GM21786 (cell line): ENCODE measurements around the gene ARR3.
"Not testable (repeated sequence)": the region's sequence is repeated elsewhere in the genome, so short reads cannot be mapped to it uniquely, and the experiment has no call there.

ENCODE experiments used
- ATAC-seq: cut with Tn5 transposase; IDR thresholded peaks from one replicate; pipeline ENCODE4 v1.9.1; 2021; ENCODE audit not compliant: unreplicated experiment

The ARR3 gene

DNA sequence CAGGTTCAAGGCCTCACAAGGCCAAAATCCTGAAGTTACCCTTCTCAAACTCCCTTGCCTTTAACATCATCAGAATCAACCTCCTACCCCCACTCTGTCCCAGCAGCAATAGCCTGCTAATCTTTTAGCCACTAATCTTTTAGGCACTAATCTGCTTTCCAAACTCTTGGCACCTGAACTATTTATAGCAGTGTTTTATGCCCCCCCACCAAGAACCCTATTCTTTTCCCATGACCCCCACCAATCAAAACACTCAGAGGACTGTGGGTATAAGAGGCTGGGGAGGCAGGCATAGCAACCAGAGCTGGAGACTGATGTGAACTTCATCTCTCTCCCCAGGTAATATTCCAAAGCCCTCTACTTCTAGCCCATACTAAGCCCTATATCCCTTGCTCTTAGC lies at the start of gene ARR3:
ARR3 (plus strand) TSS at position 301 of the 400 bp plus-strand sequence. CDS start 1,052 bp downstream, outside the sequence.
- ATAC-seq, result no peak

DNA sequence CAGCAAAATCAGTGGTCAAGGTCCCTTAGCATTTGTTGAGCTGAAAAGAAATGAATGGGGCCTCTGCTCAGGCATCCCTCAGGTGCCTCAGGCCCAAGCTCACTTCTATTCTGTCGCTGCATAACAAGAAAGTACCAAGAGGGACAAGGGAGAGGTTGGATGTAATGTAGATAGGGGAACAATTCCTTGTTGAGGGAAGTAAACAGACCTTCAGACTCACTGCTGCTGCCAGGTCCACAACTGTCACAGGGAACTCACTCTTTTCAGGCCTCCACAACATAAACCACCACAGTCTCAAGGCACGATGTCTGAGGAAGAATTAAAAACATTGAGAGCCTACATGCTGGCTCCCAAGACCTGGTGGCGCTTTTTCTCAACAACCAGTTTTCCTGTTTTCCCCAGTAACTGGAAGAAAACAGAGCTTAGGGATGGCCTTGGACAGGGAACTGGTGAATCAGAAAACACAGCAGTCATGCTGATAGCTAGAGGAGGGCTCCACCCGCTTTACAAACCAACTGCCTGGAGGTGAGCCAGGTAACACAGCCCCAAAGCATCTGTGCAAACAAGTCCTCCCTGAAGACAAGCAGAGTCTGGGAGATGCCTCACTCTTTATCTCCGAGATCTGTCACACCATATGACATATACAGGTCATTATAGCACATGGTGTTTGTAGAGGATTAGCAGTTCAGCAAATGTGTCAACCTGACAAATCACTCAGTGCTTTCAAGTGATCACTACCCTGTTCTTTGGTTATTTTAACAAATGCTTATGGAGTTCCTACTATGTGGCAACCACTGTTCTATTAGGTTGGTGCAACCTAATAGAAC lies 48.0 kb upstream of the ARR3 start:
- ATAC-seq, result no peak

DNA sequence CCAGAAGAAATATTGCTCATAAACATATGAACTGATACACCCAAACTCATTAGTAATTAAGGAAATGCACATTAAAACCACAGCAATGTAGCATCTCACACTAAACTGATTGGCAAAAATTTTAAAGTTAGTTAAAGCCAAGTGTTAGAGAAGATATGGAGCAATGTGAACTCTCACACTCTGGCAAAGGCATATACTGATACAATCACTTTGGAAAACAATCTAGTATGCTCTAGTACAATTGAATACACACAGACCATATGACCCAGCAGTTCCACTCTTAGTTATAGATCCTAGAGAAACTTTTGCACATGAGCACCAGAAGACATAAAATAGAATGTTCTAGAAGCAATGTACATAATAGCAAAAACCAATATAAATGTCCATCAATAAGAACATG lies 42.1 kb upstream of the ARR3 start:
- no peak for ATAC-seq

DNA sequence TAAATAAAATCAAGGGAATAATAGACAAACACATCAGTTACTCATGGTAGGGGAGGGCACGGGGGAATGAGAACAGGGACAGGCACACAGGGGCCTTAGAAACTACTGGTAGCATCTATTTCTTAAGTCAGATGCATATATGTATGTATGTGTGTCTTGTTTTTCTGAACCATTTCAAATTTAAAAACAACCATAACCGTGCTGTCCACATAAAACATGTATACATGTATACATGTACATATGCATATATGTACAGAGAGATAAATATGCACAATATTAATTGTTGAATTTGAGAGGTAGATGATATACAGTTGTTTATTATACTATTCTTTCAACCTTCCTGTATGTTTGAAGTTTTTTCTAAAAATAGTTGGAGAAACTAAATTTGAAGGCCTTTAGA lies 41.4 kb upstream of the ARR3 start:
- no peak for ATAC-seq

DNA sequence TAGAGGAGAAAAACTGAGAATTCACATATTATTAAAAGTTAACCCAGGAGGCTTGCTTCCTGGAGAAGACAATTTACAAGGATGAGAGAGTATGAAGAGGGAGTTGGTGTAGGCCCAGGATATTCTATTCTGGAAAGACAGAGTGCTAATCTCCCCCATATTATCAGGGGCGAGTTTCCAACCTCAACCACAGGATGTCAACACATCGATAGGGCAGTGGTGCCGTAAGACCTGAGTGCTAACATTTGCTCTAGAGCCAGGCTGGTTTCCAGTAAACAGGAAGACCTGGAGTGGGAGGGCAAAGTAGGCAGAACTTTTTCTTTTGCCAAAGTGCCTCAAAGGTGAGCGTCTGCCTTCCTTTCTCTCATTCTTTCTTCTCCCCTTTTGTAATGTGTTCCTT lies 36.5 kb upstream of the ARR3 start:
- no peak for ATAC-seq

DNA sequence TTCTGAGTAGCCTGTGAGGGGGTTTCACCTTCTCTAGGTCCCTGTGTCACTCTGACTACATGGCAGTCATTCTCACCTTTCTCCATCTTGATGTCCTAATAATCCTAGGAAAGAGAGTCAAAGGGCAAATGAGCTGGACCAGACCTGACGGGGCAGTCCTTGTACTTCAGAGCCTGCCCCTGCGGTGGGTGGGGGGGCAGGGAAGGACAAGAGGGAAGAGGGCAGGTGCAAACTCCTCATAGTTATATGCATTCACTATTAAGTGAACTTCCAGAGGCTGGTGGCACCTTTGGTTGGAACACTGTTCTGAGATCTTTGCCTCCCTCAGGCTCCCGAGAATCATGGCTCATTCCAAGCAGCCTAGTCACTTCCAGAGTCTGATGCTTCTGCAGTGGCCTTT lies 33.8 kb upstream of the ARR3 start, which contains the start of gene AWAT1:
AWAT1 (plus strand) TSS at position 301 of the 400 bp plus-strand sequence; CDS start at position 342, 41 bp downstream.
- no peak for ATAC-seq

DNA sequence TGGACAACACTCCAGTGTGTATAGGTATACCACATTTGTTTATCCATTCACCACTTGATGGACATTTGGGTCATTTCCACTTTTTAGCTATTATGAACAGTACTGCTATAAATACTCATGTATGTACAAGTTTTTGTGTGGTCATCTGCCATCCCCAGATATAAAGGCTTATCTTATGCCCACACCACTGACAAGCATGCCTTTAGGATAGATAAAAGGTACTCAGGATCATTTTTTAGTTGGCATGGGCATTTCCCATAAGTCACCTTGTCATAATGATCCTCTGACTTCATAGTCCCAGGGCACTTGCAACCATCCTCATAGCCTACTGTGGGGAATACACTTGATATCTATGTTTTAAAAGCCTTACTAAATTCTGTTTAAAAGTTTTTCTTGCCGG lies 27.4 kb upstream of the ARR3 start:
- no peak for ATAC-seq

DNA sequence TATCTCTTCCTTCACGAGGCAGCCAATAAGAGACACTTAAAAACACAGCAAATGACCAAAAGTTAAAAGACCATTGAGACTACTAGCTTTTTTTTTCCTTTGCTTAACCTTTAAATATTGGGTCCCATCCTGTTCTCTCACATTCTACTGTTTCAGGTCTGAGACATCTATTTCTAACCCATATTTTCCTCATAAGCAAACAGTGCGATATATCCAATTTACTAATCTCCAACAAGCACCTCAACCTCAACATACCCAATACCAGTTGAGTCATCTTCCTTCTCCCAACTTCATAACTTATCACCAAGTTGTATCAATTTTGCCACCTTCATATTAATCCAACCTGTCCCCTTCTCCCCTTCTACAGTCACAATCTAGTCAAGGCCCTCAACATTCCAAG lies 26.6 kb upstream of the ARR3 start:
- no peak for ATAC-seq

DNA sequence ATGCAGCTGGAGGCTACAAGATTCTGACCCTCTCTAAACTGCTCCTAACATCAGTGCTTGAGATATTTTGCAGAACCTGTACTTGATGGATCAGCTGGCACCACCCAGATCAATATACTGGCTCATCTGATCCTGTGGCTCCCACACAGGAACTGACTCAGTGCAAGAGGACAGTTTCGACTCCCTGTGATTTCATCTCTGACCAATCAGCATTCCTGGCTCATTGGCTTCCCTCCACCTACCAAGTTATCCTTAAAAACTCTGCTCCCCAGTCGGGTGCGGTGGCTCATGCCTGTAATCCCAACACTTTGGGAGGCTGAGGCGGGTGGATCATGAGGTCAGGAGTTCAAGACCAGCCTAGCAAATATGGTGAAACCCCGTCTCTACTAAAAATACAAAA lies 24.5 kb upstream of the ARR3 start:
- not testable (repeated sequence) for ATAC-seq

DNA sequence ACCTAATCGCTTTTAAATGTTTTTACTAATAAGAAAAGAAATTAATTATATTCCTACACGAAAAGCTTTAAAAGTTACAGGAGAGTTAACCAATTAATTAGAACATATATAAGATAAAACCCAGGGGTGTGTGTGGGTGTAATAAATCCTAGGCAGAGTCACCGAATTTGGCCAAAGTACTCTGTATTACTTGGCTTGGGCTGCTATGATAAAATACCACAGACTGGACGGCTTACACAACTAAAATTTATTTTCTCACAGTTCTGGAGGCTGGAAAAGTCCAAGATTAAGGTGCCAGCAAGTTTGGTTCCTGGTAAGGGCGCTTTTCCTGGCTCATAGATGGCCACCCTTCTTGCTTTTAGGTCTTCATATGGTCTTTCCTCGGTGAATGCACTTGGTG lies 23.3 kb upstream of the ARR3 start:
- ATAC-seq, result no peak

DNA sequence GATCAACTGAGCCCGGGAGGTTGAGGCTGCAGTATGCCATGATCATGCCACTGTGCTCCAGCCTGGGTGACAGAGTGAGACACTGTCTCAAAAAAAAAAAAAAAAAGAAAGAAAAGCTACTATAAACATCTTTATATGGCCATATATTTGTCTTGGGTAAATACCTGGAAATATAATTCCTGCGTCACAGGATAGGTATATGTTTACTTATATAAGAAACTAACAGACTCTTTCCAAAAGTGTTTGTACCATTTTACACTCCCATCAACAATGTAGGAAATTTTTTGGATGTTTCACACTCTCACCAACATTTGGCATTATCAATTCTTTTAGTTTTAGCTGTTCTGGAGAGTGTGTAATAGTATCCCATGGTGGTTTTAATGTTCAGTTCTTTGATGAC lies 20.9 kb upstream of the ARR3 start:
- ATAC-seq, result no peak

DNA sequence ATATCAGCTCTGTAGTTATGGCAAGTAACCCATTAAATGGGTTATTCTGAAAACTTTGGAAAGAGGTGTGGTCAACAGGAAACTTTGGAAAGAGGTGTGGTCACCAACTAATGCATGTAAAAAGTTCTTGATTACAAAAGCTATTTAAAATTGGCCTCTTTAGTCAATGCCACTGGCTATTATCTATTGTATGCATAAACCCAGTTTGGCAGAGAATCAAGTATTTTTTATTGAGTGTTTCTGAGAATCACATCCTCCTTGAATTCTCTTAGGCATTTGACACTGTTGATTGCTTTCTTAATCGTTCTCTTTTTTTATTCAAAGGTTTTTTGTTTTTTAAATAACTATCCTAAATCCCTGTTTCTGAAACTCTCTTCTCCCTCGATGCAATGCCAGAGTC lies 15.6 kb upstream of the ARR3 start:
- no peak for ATAC-seq

DNA sequence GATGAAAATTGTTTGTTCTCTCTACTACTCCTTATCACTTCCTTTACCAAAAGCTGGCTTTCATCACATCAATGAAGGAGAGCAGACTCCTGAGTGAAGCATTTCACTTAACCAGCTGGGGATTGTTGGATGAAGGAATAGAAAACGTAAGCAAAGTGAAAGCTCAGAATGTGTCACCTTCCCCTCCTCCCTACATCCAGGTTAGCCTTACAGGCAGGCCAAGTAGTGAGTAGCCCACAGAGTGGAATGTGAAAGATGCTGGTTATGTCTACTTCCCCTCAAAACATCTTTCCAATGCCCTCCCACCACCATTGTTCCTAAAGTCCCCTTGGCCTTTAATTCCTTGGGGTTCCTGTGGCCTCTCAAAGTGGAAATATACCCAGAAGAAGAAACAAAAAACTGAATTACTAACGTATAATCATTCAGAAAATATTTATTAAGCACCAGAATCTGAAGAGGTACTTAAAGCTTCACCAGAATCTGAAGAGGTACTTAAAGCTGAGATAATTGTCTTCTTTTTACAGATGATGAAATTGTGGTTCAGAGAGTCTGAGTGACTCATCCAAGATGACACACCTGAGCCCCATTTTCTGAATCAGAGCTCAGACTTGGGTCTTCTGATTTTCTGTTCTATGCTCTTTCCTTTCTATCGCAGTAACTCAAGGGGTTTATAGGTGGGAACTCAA lies 14.6 kb upstream of the ARR3 start:
- ATAC-seq, result no peak

DNA sequence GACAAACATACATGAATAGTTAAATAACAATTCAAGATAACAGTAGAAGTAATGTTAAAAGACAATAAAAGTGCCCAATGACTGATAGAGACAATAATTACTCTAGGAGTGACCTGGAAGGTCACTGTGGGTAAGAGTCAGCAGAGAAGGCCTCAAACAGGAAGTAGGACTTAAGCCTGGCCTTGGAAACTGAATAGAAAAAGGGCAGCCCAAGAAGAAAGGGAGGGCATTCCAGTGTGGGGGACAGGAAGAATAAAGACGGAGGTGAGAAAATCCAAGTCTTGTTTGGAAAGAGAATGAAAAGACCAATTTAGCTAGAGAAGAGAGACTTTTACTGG lies 14.1 kb upstream of the ARR3 start:
- ATAC-seq, result no peak

DNA sequence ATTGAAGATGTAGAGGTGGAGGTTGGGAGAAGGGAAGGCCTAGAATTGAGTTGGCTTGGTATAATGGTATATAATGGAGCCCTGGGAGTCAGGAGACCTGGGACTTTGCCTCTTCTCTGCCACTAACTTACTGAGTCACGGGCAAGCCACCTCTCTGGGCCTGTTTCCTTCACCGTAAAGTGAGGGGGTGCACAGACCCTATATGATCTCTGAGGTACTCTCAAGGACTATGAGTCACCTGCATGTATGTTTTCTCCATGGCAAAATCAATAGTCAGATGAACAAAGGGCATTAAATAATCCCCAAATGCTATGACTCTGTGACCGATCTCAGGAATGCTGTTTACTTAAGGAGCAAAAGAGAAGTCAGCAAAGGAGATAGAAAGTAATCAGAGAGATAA lies 13.2 kb upstream of the ARR3 start:
- no peak for ATAC-seq

DNA sequence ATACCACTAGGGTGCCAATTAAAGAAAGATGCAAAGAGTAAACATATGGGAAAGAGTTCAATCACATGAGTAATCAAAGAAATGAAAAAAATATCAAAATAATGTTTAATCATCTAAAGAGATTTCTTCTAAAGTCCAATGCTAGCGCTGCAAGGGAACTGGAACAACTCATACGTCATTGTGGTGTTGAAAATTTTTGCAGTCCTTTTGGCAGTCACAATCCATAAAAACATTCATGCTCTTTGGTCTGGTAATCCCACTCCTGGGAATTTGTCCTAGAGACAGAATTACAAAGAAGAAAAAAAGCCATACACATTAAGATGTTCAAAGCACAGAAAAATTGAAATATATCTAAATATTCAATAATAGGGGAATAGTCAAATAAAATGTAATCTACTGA lies 12.7 kb upstream of the ARR3 start:
- ATAC-seq, result no peak

DNA sequence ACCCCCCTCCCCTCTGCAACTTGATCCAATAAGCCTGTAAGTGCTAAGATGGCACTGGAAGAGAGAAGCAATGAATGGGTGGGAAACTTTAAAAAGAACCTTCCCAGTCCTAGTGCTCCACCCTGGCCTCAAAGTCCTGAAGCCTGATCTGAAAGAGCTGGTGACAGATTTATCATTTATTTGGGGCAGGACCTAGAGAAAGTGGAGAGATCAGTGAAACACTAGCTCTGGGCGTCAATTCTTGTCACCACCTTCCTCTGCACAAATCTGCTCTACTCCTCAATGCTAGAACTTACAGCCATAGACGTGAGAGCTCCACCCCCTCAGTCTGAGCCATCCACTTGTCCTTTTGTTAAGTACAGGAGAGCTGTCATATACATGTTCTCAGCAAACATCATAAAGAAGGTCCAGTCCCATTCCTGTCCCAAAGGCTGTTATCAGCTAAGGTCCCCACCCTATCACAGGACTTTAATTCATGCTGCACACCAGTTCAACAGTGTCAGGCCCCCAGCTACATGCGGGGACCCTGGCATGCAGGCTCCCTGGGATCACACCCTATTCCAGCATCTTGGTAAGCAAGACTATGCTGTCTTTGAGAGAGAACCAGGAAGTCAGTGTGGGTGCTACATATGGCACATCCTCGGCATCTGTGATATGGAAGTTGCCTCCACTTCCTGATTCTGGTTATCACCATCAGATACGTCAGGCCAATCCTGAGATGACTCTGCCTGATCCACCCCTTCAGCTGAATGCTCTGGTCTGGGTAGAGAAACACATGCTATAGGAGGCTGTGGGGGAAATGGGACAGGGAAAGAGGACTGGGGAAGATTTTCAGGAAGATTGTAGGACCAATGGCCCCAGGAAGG lies 10.5 kb upstream of the ARR3 start:
- no peak for ATAC-seq

DNA sequence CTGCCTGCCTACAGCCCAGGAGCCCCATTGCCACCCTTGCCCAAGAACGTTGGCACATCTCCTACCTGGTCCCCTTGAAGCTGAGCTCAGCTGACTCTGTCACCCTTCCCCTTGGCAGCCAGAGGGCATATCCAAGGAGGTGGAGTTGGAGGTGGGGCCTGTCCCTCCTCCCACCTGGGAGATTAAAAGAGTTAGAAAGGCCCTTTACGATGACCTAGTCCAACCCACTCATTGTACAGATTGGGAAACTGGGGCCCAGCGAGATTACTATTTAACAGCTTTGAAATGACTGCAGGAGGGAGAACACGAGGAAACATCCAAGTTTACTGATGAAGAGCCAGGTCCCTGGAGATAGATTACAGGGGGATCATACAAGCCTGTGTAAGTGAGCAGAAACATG lies 8.0 kb upstream of the ARR3 start, which contains the start of gene P2RY4:
P2RY4 (minus strand) TSS at position 101 of the 400 bp plus-strand sequence. CDS start 580 bp downstream, outside the sequence.
- no peak for ATAC-seq

DNA sequence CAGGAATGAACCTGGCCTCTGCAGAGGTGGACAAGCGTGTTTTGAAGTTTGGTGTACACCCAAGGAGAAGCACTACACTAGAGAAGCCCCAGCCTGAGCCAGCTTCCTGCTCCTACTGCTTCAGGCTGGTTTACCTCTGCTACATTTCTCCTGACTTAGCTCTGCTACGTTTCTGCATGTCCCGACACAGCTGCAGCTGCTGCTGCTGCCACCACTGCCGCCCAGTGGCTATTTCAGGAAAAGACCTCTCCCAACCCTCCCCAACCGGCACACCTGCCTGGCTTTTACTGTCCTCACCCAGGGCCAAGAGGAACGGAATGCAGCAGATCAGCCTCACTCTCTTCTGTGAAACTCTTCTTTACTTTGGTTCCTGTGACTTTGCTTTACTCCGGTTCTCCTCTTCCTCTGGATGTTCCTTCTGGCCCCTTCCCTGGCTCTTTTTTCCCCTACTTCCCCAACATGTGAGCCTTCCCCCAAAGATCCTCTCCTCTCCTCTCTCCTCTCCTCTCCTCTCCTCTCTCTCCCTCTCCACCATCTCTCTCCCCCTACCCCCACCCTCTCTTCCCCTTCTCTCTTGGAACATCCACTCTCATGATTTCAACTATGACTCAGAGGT lies 5.1 kb upstream of the ARR3 start:
- peak; percentile 84 for ATAC-seq

DNA sequence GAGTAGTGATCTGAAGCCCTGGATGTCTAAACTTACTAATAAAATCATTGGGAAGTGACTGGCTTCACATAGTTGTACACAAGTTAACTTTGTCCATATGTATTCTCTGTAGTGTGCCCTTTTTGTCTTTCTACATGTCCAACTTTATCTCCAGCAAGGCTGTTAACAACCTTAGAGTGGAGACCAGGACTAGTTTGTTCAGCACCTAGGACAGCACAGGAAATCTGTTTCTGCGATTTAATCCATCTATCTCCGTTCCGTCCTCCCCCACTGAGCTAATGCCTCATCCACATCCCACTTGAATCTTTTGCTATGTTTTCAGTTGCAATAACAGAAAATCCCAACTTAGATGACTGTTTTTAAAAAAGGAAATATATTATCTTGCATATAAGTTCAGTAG lies 3.4 kb upstream of the ARR3 start:
- no peak for ATAC-seq

DNA sequence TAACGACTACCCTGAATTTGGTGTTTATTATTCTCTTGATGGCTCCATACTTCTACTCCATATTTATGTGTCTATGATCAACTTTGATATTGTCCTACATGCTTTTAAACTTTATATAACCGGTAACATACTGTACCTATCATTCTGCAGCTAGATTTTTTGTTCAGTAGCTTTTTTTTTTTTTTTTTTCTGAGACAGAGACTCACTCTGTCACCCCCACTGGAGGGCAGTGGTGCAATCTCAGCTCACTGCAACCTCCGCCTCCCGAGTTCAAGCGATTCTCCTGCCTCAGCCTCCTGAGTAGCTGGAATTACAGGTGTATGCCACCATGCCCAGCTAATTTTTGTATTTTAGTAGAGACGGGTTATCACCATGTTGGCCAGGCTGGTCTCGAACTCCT lies 5.9 kb downstream of the ARR3 start:
- ATAC-seq, result not testable (repeated sequence)
